ENCODE data around the gene ASTN2.

- TF ChIP-seq GATA2 (IDR thresholded peaks at IDR 0.05; ENCODE audit: low read depth, low read length), result no peak
- no peak for TF ChIP-seq GATA3 (IDR thresholded peaks at IDR 0.05; ENCODE audit: low read depth, low read length)
Measured at GRCh38 chr9:117305454-117305853, 109.4 kb downstream of the ASTN2 start.

Measured in SH-SY5Y (cell line).